ENCODE measurements around the gene ZDHHC7.

ZDHHC7 gene

DNA sequence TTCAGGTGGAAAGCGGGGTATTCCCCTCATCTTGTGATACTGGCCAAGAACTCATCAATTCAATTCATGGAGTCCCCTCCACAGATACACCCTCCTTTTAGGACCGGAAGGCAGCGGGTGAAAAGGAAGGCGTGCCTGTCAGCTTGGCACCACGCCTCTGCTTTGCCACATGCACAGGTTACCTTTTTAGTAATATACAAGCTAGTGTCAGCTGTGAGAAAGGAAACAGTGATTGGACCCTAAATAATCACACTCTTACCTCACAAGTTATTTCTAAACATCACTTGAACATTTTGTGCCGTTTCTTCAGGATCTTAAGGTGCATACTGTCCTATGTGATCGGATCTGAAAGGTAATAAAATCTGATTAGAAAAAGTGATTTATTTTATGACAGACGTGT lies 15.7 kb downstream of the ZDHHC7 start:
- Mint-ChIP-seq H3K36me3 (peaks cover 6% of the 10 kb centered on the region), H3K27ac (no peak overlapping the region)

GRCh38 chr16:84993926-84994325 lies 17.4 kb downstream of the ZDHHC7 start:
- no peak overlapping the region for H3K4me3 Mint-ChIP-seq
- H3K27ac Mint-ChIP-seq: no peak overlapping the region
- H3K9me3 Mint-ChIP-seq: no peaks in the 10 kb centered on the region
- no peaks in the 10 kb centered on the region for H3K27me3 Mint-ChIP-seq
- H3K4me1 Mint-ChIP-seq: peaks cover 6% of the 10 kb centered on the region
- H3K36me3 Mint-ChIP-seq: peaks cover 5% of the 10 kb centered on the region

More for the DNA sequence above, 15.7 kb downstream of the ZDHHC7 start:
- Mint-ChIP-seq H3K9me3 (no peaks in the 10 kb centered on the region), H3K27me3 (no peaks in the 10 kb centered on the region), H3K4me1 (peaks cover 14% of the 10 kb centered on the region), H3K4me3 (no peak overlapping the region)

GRCh38 chr16:84992717-84993075 lies 18.6 kb downstream of the ZDHHC7 start:
- H3K4me3 Mint-ChIP-seq: no peak overlapping the region
- H3K4me1 Mint-ChIP-seq: peaks cover 6% of the 10 kb centered on the region
- no peaks in the 10 kb centered on the region for H3K27me3 Mint-ChIP-seq
- H3K27ac Mint-ChIP-seq: no peak overlapping the region
- H3K36me3 Mint-ChIP-seq: peaks cover 5% of the 10 kb centered on the region
- no peaks in the 10 kb centered on the region for H3K9me3 Mint-ChIP-seq

GRCh38 chr16:84990782-84991181 lies 20.6 kb downstream of the ZDHHC7 start:
- no peaks in the 10 kb centered on the region for H3K27me3 Mint-ChIP-seq
- peaks cover 3% of the 10 kb centered on the region for H3K4me1 Mint-ChIP-seq
- H3K9me3 Mint-ChIP-seq: no peaks in the 10 kb centered on the region
- peaks cover 6% of the 10 kb centered on the region for H3K36me3 Mint-ChIP-seq
- H3K4me3 Mint-ChIP-seq: no peak overlapping the region
- H3K27ac Mint-ChIP-seq: no peak overlapping the region

DNA sequence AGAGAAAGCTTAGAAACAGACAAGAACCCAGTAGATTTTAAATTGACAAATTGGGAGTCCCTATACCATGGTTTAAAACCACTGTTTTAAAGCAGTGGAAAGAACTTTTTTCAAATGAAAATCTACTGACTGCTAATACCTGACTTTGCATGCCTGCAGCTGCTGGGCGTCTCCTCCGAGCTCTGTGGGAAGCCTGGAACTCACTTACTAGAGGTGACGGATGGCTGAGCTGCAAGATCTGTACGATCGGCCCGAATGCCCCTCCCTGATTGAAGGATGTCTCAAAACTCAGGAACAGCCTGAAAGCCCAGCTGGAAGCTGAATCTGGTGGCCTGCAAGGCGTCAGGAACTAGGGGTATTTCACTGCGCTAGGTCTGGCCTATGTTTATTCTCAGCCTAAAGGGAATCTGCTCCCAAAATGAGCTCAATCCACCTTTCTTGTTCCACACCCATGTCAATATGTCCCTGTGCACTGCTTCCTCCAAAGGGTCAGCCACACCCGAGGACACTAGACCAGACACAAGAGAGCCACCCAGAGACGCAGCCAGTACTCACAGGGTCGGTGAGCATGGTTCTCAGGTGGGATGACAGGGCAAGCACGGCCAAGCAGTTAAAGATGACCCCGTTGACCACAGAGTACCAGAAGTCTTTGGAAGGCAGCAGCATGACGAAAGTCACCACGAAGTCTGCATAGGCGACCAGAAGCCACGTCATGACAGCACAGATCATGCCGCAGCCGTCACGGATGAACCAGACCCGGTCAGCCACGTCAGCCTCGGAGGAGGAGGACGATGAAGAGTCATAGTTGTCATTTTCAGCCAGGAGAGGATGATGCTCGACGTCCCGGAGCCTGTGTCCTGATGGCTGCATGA lies 21.4 kb downstream of the ZDHHC7 start:
- Mint-ChIP-seq H3K27me3 (no peaks in the 10 kb centered on the region), H3K36me3 (peaks cover 5% of the 10 kb centered on the region), H3K9me3 (no peaks in the 10 kb centered on the region), H3K4me1 (peaks cover 8% of the 10 kb centered on the region), H3K27ac (peak overlapping the region; percentile 46), H3K4me3 (no peak overlapping the region)

DNA sequence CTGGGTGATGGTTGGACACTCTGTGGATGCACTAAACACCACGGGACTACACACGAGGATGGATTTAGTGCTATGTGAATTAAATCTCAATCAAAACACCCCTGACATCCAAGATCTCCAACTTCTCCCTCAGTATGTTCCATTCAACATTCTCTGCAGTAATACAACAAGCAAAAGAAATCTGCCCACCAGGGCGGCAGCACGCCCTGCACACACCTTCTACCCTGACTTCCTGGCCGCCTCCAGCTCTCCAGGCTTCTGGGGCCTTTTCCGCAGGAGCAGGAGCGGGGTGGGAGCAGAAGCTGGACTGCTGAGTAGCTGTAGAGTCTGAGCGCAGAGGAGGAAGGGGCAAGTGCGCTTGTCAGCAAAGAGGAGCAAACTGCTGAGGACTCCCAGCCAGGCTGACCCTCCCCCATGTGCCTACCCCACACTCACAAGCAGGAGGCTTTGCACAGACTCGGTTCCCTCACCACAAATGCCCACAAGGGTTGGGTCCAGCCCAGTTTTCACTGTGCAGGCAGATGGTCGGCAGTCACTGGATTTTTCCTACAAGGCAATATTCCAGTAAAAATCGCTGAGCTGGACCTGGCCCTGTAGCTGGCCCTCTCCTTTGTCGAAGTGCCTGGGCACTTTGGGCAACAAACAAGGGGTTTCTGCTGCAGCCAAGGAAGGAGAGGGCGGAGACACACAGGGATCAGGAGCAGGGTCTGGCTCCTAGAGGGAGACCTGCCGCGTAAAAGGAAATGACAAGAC lies 22.8 kb downstream of the ZDHHC7 start:
- Mint-ChIP-seq H3K4me3 (no peak overlapping the region), H3K27ac (no peak overlapping the region), H3K36me3 (peaks cover 5% of the 10 kb centered on the region), H3K27me3 (no peaks in the 10 kb centered on the region), H3K4me1 (peaks cover 8% of the 10 kb centered on the region), H3K9me3 (no peaks in the 10 kb centered on the region)

DNA sequence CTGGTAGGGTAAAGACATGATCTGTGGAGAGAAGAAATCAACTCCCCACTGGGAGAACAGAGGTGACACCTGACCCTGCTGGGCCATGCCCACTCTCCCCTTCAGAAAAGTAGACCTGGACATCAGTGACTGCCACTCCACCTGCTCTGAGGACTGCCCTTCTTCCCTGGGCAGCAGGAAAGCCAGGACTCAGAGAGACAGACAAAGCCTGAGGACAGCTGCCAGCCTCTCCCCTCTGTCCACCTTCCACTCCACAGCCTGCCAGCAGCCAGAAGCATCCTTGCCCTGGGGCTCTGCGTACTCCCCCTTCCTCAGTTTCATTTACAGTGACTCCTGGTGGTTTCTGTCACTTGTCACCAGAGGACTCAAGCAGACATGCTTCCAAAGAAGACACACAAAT lies 24.5 kb downstream of the ZDHHC7 start:
- Mint-ChIP-seq H3K4me1 (peaks cover 8% of the 10 kb centered on the region), H3K27ac (no peak overlapping the region), H3K27me3 (no peaks in the 10 kb centered on the region), H3K9me3 (no peaks in the 10 kb centered on the region), H3K4me3 (no peak overlapping the region), H3K36me3 (peaks cover 5% of the 10 kb centered on the region)

DNA sequence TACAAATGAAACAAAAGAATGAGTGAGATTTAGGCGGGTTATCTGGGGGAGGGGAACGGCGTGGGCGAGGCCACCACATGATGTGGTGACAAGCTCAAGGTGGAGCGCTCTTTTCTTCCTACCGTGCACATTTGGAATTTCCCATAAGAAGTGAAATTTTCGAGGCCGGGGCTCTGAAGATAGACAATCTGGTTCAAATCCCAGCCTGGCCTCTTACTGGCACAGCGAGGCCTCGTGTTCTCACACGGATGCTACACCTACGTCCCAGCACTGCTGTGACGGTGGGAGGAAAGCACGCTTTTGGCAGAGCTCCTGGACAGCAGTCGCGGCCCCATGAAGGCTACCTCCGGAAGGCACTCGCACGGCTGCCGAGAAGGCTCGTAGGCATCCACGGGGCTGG lies 25.2 kb downstream of the ZDHHC7 start:
- no peak overlapping the region for H3K4me3 Mint-ChIP-seq
- H3K9me3 Mint-ChIP-seq: no peaks in the 10 kb centered on the region
- H3K4me1 Mint-ChIP-seq: peaks cover 8% of the 10 kb centered on the region
- peaks cover 5% of the 10 kb centered on the region for H3K36me3 Mint-ChIP-seq
- H3K27ac Mint-ChIP-seq: no peak overlapping the region
- no peaks in the 10 kb centered on the region for H3K27me3 Mint-ChIP-seq

DNA sequence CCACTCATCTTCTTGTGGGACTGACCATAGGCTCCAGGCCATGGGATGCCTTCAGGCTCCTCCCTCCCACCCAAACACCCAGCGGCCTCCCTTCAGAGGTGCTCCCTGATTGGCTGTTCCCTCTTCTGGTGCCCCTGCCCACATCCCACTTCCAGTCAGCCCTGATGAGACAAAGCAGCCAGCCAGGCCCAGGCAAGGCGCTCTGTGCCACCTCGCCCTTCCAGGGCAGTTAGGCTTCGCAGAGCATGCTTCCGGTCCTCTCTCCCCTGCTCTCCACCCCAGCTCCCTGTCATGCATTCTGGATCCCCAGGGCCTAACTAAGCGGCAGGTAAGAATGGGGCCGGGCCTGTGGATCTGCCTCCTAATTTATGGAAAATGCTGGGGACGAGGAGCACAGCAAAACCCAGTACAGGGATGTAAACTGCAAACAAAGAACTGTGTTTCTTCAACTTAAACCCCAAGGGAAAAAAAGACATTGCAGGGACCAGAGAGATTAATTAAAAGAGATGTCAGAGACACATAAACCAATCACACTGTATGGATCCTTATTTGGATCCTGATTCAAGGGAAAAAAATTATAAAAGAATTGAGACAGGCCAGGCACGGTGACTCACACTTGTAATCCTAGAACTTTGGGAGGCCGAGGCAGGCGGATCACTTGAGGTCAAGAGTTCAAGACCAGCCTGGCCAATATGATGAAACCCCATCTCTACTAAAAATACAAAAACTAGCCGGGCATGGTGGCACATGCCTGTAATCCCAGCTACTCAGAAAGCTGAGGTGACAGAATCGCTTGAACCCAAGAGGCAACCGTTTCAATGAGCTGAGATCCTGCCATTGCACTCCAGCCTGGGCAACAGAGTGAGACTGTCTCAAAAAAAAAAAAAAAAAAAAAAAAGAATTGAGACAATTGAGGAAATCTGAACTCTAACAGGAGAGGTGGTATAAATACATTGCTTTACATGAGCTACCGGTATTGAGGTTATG lies 26.0 kb downstream of the ZDHHC7 start:
- Mint-ChIP-seq H3K27ac (no peak overlapping the region), H3K9me3 (no peaks in the 10 kb centered on the region), H3K4me3 (no peak overlapping the region)

GRCh38 chr16:84982434-84982833 lies 28.9 kb downstream of the ZDHHC7 start:
- Mint-ChIP-seq H3K9me3 (no peaks in the 10 kb centered on the region), H3K27me3 (no peaks in the 10 kb centered on the region), H3K4me1 (peaks cover 8% of the 10 kb centered on the region), H3K4me3 (no peak overlapping the region), H3K27ac (no peak overlapping the region), H3K36me3 (peaks cover 7% of the 10 kb centered on the region)

More for the DNA sequence above, 26.0 kb downstream of the ZDHHC7 start:
- peaks cover 5% of the 10 kb centered on the region for H3K36me3 Mint-ChIP-seq
- H3K4me1 Mint-ChIP-seq: peaks cover 8% of the 10 kb centered on the region
- H3K27me3 Mint-ChIP-seq: no peaks in the 10 kb centered on the region

DNA sequence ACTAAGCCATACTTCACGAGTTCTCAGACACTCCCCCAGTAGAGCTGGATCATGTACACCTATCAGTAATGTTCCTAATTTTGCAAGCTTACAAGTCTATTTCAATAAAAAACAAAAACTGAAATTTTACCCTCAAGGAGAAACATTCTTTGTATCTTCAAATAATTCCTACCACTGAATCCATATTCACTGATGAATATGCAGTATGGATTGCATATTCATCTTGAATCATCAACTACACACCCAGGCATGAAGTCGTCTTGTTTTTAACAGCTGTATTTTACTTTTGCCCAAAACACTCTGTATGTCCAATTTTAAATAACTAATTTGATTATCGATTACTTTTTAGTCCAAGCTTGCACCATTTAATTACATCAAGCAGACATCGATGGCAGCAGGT lies 31.8 kb downstream of the ZDHHC7 start:
- no peaks in the 10 kb centered on the region for H3K9me3 Mint-ChIP-seq
- H3K36me3 Mint-ChIP-seq: peaks cover 7% of the 10 kb centered on the region
- no peak overlapping the region for H3K4me3 Mint-ChIP-seq
- H3K27me3 Mint-ChIP-seq: no peaks in the 10 kb centered on the region
- H3K4me1 Mint-ChIP-seq: no peaks in the 10 kb centered on the region
- H3K27ac Mint-ChIP-seq: peak overlapping the region; percentile 27

GRCh38 chr16:84976644-84977400 lies 34.5 kb downstream of the ZDHHC7 start:
- Mint-ChIP-seq H3K9me3 (no peaks in the 10 kb centered on the region), H3K27me3 (no peaks in the 10 kb centered on the region), H3K36me3 (peaks cover 8% of the 10 kb centered on the region), H3K4me1 (no peaks in the 10 kb centered on the region), H3K27ac (no peak overlapping the region), H3K4me3 (no peak overlapping the region)

GRCh38 chr16:84975522-84975921 lies 35.8 kb downstream of the ZDHHC7 start:
- H3K36me3 Mint-ChIP-seq: peaks cover 8% of the 10 kb centered on the region
- no peak overlapping the region for H3K4me3 Mint-ChIP-seq
- no peaks in the 10 kb centered on the region for H3K9me3 Mint-ChIP-seq
- H3K27me3 Mint-ChIP-seq: no peaks in the 10 kb centered on the region
- peaks cover 3% of the 10 kb centered on the region for H3K4me1 Mint-ChIP-seq
- no peak overlapping the region for H3K27ac Mint-ChIP-seq

GRCh38 chr16:84975066-84975465 lies 36.3 kb downstream of the ZDHHC7 start:
- H3K27me3 Mint-ChIP-seq: no peaks in the 10 kb centered on the region
- peaks cover 8% of the 10 kb centered on the region for H3K36me3 Mint-ChIP-seq
- no peaks in the 10 kb centered on the region for H3K9me3 Mint-ChIP-seq
- H3K4me3 Mint-ChIP-seq: no peak overlapping the region
- H3K27ac Mint-ChIP-seq: no peak overlapping the region
- H3K4me1 Mint-ChIP-seq: peaks cover 6% of the 10 kb centered on the region

All from activated naive CD4-positive, alpha-beta T cell treated with anti-CD3 and anti-CD28 coated beads, Interleukin-2, amount 50 U/mL, for 24 hours (primary cell).